PFSK-1 (cell line): ENCODE results near the gene GTSF1L.

ENCODE experiments used
- POLR2AphosphoS5 ChIP-seq: IDR thresholded peaks from 2 replicates; pipeline ENCODE4 v1.6.1; 2012; ENCODE audit warnings: low read depth, mild to moderate bottlenecking, control low read depth, low read length, moderate library complexity
- SIN3A ChIP-seq: IDR thresholded peaks from 2 replicates; pipeline ENCODE4 v1.6.1; 2012; ENCODE audit warnings: mild to moderate bottlenecking, low read length, moderate library complexity, borderline replicate concordance; ENCODE audit not compliant: insufficient read depth
- TF ChIP-seq, protein P1 (sequence below), 2 experiments: IDR thresholded peaks; 2 replicates each; pipeline versions ENCODE4 v1.6.1 to v1.8.0; 2011 to 2012; ENCODE audit warnings: low read depth in 2 of 2, low read length in 2 of 2, control low read depth in 1 of 2, inconsistent platforms in 1 of 2, mild to moderate bottlenecking in 1 of 2, moderate library complexity in 1 of 2; ENCODE audit not compliant: insufficient read depth in 1 of 2

DNA sequence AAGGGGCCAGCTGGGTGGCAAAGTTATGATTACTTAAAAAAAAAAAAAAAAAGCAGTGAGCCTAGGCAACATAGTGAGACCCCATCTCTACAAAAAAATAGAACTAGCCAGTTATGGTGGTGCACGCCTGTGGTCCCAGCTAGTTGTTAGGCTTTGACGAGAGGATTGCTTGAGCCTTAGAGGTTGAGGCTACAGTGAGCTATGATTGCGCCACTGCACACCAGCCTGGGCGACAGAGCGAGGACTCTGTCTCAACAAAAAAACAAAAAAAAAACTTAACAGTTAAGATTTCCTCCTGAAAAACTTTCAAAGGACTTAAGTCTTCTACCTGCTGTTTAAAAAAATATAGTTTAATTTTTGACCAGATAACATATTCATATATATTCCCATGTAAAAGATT lies 2.4 kb downstream of the GTSF1L start:
- TF ChIP-seq POLR2AphosphoS5 (no peak), SIN3A (no peak)
- TF ChIP-seq, protein P1, sequence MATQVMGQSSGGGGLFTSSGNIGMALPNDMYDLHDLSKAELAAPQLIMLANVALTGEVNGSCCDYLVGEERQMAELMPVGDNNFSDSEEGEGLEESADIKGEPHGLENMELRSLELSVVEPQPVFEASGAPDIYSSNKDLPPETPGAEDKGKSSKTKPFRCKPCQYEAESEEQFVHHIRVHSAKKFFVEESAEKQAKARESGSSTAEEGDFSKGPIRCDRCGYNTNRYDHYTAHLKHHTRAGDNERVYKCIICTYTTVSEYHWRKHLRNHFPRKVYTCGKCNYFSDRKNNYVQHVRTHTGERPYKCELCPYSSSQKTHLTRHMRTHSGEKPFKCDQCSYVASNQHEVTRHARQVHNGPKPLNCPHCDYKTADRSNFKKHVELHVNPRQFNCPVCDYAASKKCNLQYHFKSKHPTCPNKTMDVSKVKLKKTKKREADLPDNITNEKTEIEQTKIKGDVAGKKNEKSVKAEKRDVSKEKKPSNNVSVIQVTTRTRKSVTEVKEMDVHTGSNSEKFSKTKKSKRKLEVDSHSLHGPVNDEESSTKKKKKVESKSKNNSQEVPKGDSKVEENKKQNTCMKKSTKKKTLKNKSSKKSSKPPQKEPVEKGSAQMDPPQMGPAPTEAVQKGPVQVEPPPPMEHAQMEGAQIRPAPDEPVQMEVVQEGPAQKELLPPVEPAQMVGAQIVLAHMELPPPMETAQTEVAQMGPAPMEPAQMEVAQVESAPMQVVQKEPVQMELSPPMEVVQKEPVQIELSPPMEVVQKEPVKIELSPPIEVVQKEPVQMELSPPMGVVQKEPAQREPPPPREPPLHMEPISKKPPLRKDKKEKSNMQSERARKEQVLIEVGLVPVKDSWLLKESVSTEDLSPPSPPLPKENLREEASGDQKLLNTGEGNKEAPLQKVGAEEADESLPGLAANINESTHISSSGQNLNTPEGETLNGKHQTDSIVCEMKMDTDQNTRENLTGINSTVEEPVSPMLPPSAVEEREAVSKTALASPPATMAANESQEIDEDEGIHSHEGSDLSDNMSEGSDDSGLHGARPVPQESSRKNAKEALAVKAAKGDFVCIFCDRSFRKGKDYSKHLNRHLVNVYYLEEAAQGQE (IDR thresholded peaks at IDR 0.05; ENCODE audit: insufficient read depth in 1 of 2, low read depth in 2 of 2, low read length in 2 of 2): no peak
